Tibial artery (tissue), 4 donors: ENCODE data around the gene ADCY7.

Experiments used
- DNase-seq, 2 donors: peaks; one replicate each; pipeline ENCODE4 v3.0.0-alpha.2; 2019
- H3K27ac ChIP-seq, 2 donors: fragments of 200-600 bp; sonication (generic) in 1 of 2; 1 replicate in 1 of 2; 2 replicates in 1 of 2; pipeline ENCODE4 v1.5.1; 2018 to 2019; ENCODE audit warnings: mild to moderate bottlenecking in 1 of 2
- H3K27me3 ChIP-seq, 2 donors: fragments of 200-600 bp; sonication (generic) in 1 of 2; one replicate each; pipeline versions ENCODE4 v1.5.1 to v1.6.0; 2016 to 2019
- H3K36me3 ChIP-seq, 3 donors: fragments of 200-600 bp; sonication (generic) in 2 of 3; one replicate each; pipeline ENCODE4 v1.5.1; 2016 to 2019; ENCODE audit warnings: mild to moderate bottlenecking in 2 of 3
- H3K4me1 ChIP-seq, 4 donors: fragments of 200-600 bp; sonication (generic) in 2 of 4; 1 replicate in 3 of 4; 2 replicates in 1 of 4; pipeline ENCODE4 v1.5.1; 2016 to 2019
- H3K4me3 ChIP-seq, 2 donors: fragments of 200-600 bp; sonication (generic) in 1 of 2; 1 replicate in 1 of 2; 2 replicates in 1 of 2; pipeline ENCODE4 v1.5.1; 2018 to 2019; ENCODE audit warnings: mild to moderate bottlenecking in 2 of 2
- H3K9me3 ChIP-seq, 3 donors: fragments of 200-600 bp; sonication (generic) in 1 of 3; one replicate each; pipeline ENCODE4 v1.5.1; 2016 to 2019
- intact Hi-C: fragments of 100-400 bp; cut with DNase I; formaldehyde crosslinking; loops from one replicate; pipeline ENCODE4 v1.15.0; 2023; ENCODE audit warnings: low total_unique reads
- TF ChIP-seq, protein P1 (sequence below), 2 experiments: fragments of 200-600 bp in 1 of 2; fragments of 450-650 bp in 1 of 2; IDR thresholded peaks; one replicate each; pipeline ENCODE4 v1.5.1; 2017 to 2019; ENCODE audit warnings: antibody characterized with exemption in 2 of 2, mild to moderate bottlenecking in 1 of 2, moderate library complexity in 1 of 2

The ADCY7 gene

DNA sequence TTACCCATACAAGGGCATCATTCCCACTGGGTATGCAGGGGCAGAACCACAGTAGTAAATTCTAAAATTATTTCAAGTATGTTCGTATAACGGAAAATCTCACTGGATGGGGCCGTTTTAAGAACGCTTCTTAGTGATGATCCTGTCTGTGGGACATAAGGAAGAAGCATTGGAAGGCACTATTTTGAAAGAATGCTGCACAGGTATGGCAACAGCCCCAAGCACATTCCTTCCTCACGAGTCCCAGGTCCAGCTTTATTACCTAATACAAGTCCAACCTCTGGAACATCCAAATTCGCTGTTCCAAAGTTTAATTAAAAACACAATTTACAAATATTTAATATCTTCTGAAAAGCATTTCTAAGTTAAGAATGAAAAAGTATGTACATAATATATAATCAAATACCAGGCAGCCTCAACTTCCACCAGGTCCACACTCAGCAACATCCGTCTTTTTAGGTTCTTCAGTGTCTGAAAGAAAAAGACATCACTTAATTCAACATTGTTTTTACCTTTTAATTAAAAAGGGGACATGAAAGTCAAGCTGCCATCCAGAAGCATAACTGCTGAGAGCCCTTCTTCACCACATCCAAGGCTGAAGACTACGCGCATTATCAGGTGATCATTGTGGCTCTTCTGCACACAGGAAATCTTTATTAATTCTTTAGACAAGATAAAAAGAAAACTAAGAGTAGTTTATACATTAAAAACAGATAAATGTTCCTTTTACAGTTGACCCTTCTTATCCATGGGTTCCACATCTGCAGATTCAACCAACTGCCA, 52.6 kb downstream of the ADCY7 start:
- intact Hi-C loops: no loop called here
- DNase-seq: no peak
- no peak overlapping the region for H3K4me3 ChIP-seq
- no peak overlapping the region for H3K27ac ChIP-seq
- no peaks in the 10 kb centered on the region for H3K4me1 ChIP-seq
- no peaks in the 10 kb centered on the region for H3K9me3 ChIP-seq
- TF ChIP-seq, protein P1, sequence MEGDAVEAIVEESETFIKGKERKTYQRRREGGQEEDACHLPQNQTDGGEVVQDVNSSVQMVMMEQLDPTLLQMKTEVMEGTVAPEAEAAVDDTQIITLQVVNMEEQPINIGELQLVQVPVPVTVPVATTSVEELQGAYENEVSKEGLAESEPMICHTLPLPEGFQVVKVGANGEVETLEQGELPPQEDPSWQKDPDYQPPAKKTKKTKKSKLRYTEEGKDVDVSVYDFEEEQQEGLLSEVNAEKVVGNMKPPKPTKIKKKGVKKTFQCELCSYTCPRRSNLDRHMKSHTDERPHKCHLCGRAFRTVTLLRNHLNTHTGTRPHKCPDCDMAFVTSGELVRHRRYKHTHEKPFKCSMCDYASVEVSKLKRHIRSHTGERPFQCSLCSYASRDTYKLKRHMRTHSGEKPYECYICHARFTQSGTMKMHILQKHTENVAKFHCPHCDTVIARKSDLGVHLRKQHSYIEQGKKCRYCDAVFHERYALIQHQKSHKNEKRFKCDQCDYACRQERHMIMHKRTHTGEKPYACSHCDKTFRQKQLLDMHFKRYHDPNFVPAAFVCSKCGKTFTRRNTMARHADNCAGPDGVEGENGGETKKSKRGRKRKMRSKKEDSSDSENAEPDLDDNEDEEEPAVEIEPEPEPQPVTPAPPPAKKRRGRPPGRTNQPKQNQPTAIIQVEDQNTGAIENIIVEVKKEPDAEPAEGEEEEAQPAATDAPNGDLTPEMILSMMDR (IDR thresholded peaks at IDR 0.05): no peak
- peaks cover 73 to 93% (median 84%) of the 10 kb centered on the region in 3 donors for H3K36me3 ChIP-seq
- no peaks in the 10 kb centered on the region for H3K27me3 ChIP-seq

DNA sequence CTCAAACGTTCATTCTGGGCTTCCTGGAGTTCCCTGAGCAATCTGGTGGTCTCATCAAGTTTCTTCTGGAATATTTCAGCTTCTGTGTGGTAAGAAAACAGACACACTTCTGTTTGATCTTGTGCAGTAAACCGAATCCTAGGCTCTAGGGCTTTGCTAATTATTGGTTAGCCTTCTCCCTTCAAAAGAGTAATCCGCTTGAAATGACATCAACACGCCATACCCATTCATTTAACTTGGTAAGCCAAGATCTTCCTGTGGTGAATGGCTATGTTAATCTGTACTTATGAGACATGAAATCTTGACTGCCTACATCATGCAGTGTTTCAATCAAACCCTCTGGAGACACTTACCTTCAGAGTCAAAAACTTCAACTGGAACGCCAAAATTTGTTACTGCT, 54.0 kb downstream of the ADCY7 start:
- TF ChIP-seq, protein P1 (IDR thresholded peaks at IDR 0.05): no peak
- H3K4me3 ChIP-seq: no peak overlapping the region
- peaks cover 66 to 93% (median 86%) of the 10 kb centered on the region in 3 donors for H3K36me3 ChIP-seq
- no peak for DNase-seq
- H3K4me1 ChIP-seq: no peaks in the 10 kb centered on the region
- intact Hi-C loops: no loop called here
- no peak overlapping the region for H3K27ac ChIP-seq
- H3K9me3 ChIP-seq: no peaks in the 10 kb centered on the region
- H3K27me3 ChIP-seq: no peaks in the 10 kb centered on the region

DNA sequence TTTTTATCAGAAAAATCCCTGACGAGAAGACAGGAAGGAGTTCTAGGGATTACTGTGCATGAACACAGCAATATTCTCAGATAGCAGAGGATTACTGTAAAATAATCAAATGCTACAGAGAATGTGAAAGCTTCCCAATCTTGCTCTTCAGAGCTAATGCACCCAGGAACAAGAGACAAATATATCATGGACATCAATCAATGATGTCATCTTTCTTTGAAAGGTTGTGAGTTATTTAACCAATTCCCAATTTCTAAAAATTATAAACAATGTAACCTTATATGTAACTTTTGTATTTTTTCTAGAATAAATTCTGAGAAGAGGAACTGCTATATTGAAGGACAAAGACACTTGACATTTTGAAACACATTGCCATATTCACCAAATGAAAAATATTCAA, 56.0 kb downstream of the ADCY7 start:
- DNase-seq: no peak
- Histone ChIP-seq H3K27ac (no peak overlapping the region), H3K9me3 (no peaks in the 10 kb centered on the region), H3K27me3 (no peaks in the 10 kb centered on the region), H3K36me3 (peaks cover 46 to 89% (median 76%) of the 10 kb centered on the region in 3 donors), H3K4me3 (no peak overlapping the region), H3K4me1 (peaks cover 0 to 6% (median 0%) of the 10 kb centered on the region in 4 donors)
- TF ChIP-seq, protein P1 (IDR thresholded peaks at IDR 0.05): no peak
- intact Hi-C loops: no loop called here

DNA sequence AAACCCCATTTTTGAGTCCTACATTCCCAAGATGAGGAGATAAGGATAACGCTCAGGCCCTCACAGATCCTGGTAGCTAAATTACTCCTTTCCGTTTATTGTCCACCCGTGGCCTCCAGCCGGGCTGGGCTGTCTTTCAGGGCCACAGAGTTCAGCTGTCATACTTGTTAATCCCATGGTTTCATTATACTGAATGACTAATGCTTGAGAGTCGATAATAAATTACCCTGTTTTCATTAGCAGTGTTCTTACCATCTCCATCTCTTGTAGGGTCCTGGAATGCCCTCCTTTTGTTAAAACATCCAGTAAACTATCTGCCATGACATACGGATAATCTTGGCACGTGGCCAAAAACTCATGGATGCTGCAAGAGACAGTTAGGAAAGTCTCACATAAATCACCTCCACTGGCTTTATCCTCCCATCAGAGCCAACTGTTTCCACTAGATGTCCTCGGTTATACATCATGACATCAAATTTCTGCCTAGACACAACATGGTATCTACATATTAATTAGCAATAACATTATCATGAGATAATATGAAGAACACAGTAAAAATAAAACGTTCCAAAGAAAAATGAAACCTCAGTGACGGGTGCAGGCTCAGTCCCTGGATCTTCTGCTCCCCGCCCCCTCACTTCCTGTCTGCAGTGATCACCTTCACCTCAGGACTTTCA, 57.1 kb downstream of the ADCY7 start:
- peaks cover 0 to 10% (median 0%) of the 10 kb centered on the region in 4 donors for H3K4me1 ChIP-seq
- H3K27ac ChIP-seq: peak overlapping the region; percentile 3 to 19
- peaks cover 37 to 86% (median 68%) of the 10 kb centered on the region in 3 donors for H3K36me3 ChIP-seq
- no peaks in the 10 kb centered on the region for H3K9me3 ChIP-seq
- TF ChIP-seq, protein P1 (IDR thresholded peaks at IDR 0.05): no peak
- H3K27me3 ChIP-seq: no peaks in the 10 kb centered on the region
- intact Hi-C loops: no loop called here
- no peak overlapping the region for H3K4me3 ChIP-seq
- no peak for DNase-seq

DNA sequence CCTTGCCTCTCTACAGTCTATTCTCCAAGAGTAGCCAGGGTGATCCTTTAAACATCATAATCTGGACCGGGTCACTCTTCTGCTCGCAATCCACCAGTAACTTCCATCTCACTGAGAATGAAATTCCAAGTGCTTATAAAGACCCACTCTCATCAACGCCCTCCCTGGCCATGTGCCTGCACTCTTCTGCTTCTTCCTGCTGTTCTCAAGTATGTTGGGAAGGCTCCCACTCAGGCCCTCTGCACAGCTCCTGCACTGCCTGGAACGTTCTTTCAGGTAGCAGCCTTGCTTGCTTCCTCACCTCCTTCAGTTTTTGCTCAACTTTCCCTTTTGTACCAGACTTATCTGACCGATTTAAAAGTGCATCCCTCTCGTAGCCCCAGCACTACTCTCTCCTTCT, 58.0 kb downstream of the ADCY7 start:
- no peaks in the 10 kb centered on the region for H3K27me3 ChIP-seq
- no peak for DNase-seq
- intact Hi-C loops: no loop called here
- no peaks in the 10 kb centered on the region for H3K9me3 ChIP-seq
- no peak overlapping the region for H3K4me3 ChIP-seq
- peak overlapping the region in 1 of 2 donors; percentile 6 for H3K27ac ChIP-seq
- H3K4me1 ChIP-seq: peaks cover 0 to 15% (median 0%) of the 10 kb centered on the region in 4 donors
- TF ChIP-seq, protein P1 (IDR thresholded peaks at IDR 0.05): no peak
- peaks cover 28 to 78% (median 59%) of the 10 kb centered on the region in 3 donors for H3K36me3 ChIP-seq
